WTC11 (cell line): ENCODE measurements around the gene MFNG. TPM values are rescaled to one million over a fixed set of nuclear protein-coding genes. Genes with fewer than 3 reads are reported as not detected.

ENCODE experiments used
- ATAC-seq: fragments of 200-7000 bp; cut with Tn5 transposase; 2 replicates; pipeline ENCODE4 v1.10.0; 2021; ENCODE audit warnings: mild to moderate bottlenecking, moderate library complexity
- CTCF ChIA-PET: fragments of 300-600 bp; sonication (Branson Sonifier 250); formaldehyde crosslinking; loops from one replicate; lab custom pipeline; 2021; ENCODE audit warnings: antibody characterized with exemption; lab: Charles Lee
- POLR2A ChIA-PET: fragments of 350-600 bp; sonication (Branson Sonifier 250); formaldehyde crosslinking; loops from one replicate; lab custom pipeline; 2021; ENCODE audit warnings: antibody characterized with exemption; lab: Charles Lee
- DNase-seq: peaks from one replicate; pipeline ENCODE4 v3.0.0; 2021; ENCODE audit warnings: low spot score
- H3K27ac Mint-ChIP-seq: 2 replicates; pipeline ENCODE4 v1.8.0; 2021; ENCODE audit warnings: mixed read lengths
- H3K27me3 Mint-ChIP-seq: 2 replicates; pipeline ENCODE4 v1.8.0; 2021; ENCODE audit warnings: low read depth, mild to moderate bottlenecking, moderate library complexity, mixed read lengths
- H3K36me3 Mint-ChIP-seq: 2 replicates; pipeline ENCODE4 v1.8.0; 2021; ENCODE audit warnings: mixed read lengths
- H3K4me1 Mint-ChIP-seq: 2 replicates; pipeline ENCODE4 v1.8.0; 2022; ENCODE audit warnings: mixed read lengths
- H3K4me3 Mint-ChIP-seq: 2 replicates; pipeline ENCODE4 v1.8.0; 2021; ENCODE audit warnings: mild to moderate bottlenecking, moderate library complexity, mixed read lengths
- H3K9me3 Mint-ChIP-seq: 2 replicates; pipeline ENCODE4 v1.8.0; 2021; ENCODE audit warnings: mixed read lengths
- AFF4 ChIP-seq: sonication (generic); formaldehyde crosslinking; IDR thresholded peaks from 2 replicates; pipeline ENCODE4 v1.8.1; 2023; ENCODE audit warnings: mild to moderate bottlenecking, missing genetic modification reagents, borderline replicate concordance
- CDX4 ChIP-seq: fragments of 250-450 bp; sonication (Bioruptor Pico); IDR thresholded peaks from 2 replicates; pipeline ENCODE4 v1.9.0; 2021; ENCODE audit warnings: moderate library complexity, mild to moderate bottlenecking, inconsistent platforms, borderline replicate concordance
- CREB1 ChIP-seq: sonication (generic); formaldehyde crosslinking; IDR thresholded peaks from 2 replicates; pipeline ENCODE4 v1.8.0; 2023; ENCODE audit warnings: mild to moderate bottlenecking, missing genetic modification reagents
- FOXJ3 ChIP-seq: sonication (generic); formaldehyde crosslinking; IDR thresholded peaks from 2 replicates; pipeline ENCODE4 v1.9.0; 2021; ENCODE audit warnings: missing genetic modification reagents, mild to moderate bottlenecking, borderline replicate concordance
- HMGXB4 ChIP-seq: sonication (generic); formaldehyde crosslinking; IDR thresholded peaks from 2 replicates; pipeline ENCODE4 v1.8.1; 2023; ENCODE audit warnings: mild to moderate bottlenecking, moderate library complexity, missing genetic modification reagents
- IRF1 ChIP-seq: sonication (generic); formaldehyde crosslinking; IDR thresholded peaks from 2 replicates; pipeline ENCODE4 v1.8.0; 2023; ENCODE audit warnings: missing genetic modification reagents
- JAZF1 ChIP-seq: fragments of 250-450 bp; sonication (Bioruptor Pico); IDR thresholded peaks from 2 replicates; pipeline ENCODE4 v1.9.0; 2021; ENCODE audit warnings: moderate library complexity, mild to moderate bottlenecking, inconsistent platforms
- JUN ChIP-seq: sonication (generic); formaldehyde crosslinking; IDR thresholded peaks from 2 replicates; pipeline ENCODE4 v1.8.0; 2023; ENCODE audit warnings: mild to moderate bottlenecking, missing genetic modification reagents
- NFYB ChIP-seq: sonication (generic); formaldehyde crosslinking; conservative IDR thresholded peaks from 2 replicates; pipeline ENCODE4 v1.8.0; 2022; ENCODE audit warnings: low read depth, missing genetic modification reagents
- NR1H2 ChIP-seq: sonication (generic); formaldehyde crosslinking; IDR thresholded peaks from 2 replicates; pipeline ENCODE4 v1.9.0; 2021; ENCODE audit warnings: mild to moderate bottlenecking, moderate library complexity, missing genetic modification reagents
- TEAD4 ChIP-seq: sonication (generic); formaldehyde crosslinking; IDR thresholded peaks from 2 replicates; pipeline ENCODE4 v1.8.0; 2022; ENCODE audit warnings: mild to moderate bottlenecking, missing genetic modification reagents
- TP53 ChIP-seq: sonication (generic); formaldehyde crosslinking; IDR thresholded peaks from 2 replicates; pipeline ENCODE4 v1.8.1; 2023; ENCODE audit warnings: mild to moderate bottlenecking, missing genetic modification reagents
- ZMAT4 ChIP-seq: fragments of 250-450 bp; sonication (Bioruptor Pico); IDR thresholded peaks from 2 replicates; pipeline ENCODE4 v1.9.0; 2021; ENCODE audit warnings: mild to moderate bottlenecking
- ZNF219 ChIP-seq: sonication (generic); formaldehyde crosslinking; IDR thresholded peaks from 2 replicates; pipeline ENCODE4 v1.8.0; 2023; ENCODE audit warnings: missing genetic modification reagents, mild to moderate bottlenecking, borderline replicate concordance
- ZNF263 ChIP-seq: sonication (generic); formaldehyde crosslinking; IDR thresholded peaks from 2 replicates; pipeline ENCODE4 v1.8.1; 2022; ENCODE audit warnings: low read depth, mild to moderate bottlenecking, moderate library complexity, missing genetic modification reagents
- ZNF416 ChIP-seq: fragments of 250-450 bp; sonication (Bioruptor Pico); IDR thresholded peaks from 2 replicates; pipeline ENCODE4 v1.9.0; 2021; ENCODE audit warnings: mild to moderate bottlenecking, inconsistent platforms
- ZNF423 ChIP-seq: fragments of 250-450 bp; sonication (Bioruptor Pico); IDR thresholded peaks from 2 replicates; pipeline ENCODE4 v2.1.2; 2022; ENCODE audit warnings: mild to moderate bottlenecking, moderate library complexity
- total RNA-seq: library from RNA; stranded (reverse); gene quantifications from 3 replicates; pipeline ENCODE4 v1.2.3, GENCODE V29; 2021
- TF ChIP-seq, protein P1 (sequence below): fragments of 250-450 bp; sonication (Bioruptor Pico); IDR thresholded peaks from 2 replicates; pipeline ENCODE4 v1.9.0; 2021; ENCODE audit warnings: mild to moderate bottlenecking
- TF ChIP-seq, protein P2 (sequence below): sonication (generic); formaldehyde crosslinking; IDR thresholded peaks from 2 replicates; pipeline ENCODE4 v1.8.1; 2022; ENCODE audit warnings: low read depth, missing genetic modification reagents, borderline replicate concordance
- TF ChIP-seq, protein P3 (sequence below): sonication (generic); formaldehyde crosslinking; IDR thresholded peaks from 2 replicates; pipeline ENCODE4 v1.8.0; 2022; ENCODE audit warnings: mild to moderate bottlenecking, missing genetic modification reagents

MFNG gene
- total RNA-seq, 1 experiment from 2014 or later: 3.2 TPM

DNA sequence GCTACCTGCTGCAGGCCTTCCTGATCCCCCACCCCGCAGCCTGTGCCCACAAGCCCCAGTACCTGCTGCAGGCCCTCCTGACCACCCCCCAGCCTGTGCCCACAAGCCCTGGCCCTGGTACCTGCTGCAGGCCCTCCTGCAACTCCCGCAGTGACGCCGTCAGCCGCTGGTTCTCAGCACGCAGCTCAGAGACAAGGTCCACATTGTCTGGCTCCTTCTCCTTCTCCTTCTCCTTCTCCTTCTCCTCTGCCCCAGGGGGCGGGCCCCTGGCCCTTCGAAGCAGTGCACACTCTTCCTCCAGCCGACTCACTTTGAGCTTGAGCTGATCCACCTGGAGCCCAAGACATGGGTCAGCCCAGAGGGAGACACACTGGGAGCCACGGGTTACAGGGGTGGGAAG is 23.9 kb upstream of the MFNG start:
- ChIA-PET POLR2A (no interaction called here), CTCF (interaction anchor here (2.4 kb wide), 1 partner anchor 38 kb away, joined by 16 read pairs; no protein-coding TSS in a partner anchor)
- TF ChIP-seq ZNF219 (CRISPR knock-in tag) (no peak), ZNF263 (CRISPR knock-in tag) (no peak), JUN (CRISPR knock-in tag) (no peak), IRF1 (no peak), TEAD4 (no peak), JAZF1 (no peak), ZNF416 (no peak), ZNF423 (CRISPR knock-in tag) (no peak), NFYB (CRISPR knock-in tag) (no peak), CDX4 (CRISPR knock-in tag) (no peak), ZMAT4 (no peak), AFF4 (CRISPR knock-in tag) (no peak), TP53 (CRISPR knock-in tag) (no peak)
- TF ChIP-seq, protein P1, sequence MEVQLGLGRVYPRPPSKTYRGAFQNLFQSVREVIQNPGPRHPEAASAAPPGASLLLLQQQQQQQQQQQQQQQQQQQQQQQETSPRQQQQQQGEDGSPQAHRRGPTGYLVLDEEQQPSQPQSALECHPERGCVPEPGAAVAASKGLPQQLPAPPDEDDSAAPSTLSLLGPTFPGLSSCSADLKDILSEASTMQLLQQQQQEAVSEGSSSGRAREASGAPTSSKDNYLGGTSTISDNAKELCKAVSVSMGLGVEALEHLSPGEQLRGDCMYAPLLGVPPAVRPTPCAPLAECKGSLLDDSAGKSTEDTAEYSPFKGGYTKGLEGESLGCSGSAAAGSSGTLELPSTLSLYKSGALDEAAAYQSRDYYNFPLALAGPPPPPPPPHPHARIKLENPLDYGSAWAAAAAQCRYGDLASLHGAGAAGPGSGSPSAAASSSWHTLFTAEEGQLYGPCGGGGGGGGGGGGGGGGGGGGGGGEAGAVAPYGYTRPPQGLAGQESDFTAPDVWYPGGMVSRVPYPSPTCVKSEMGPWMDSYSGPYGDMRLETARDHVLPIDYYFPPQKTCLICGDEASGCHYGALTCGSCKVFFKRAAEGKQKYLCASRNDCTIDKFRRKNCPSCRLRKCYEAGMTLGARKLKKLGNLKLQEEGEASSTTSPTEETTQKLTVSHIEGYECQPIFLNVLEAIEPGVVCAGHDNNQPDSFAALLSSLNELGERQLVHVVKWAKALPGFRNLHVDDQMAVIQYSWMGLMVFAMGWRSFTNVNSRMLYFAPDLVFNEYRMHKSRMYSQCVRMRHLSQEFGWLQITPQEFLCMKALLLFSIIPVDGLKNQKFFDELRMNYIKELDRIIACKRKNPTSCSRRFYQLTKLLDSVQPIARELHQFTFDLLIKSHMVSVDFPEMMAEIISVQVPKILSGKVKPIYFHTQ (CRISPR knock-in tag): no peak
- no peaks in the 10 kb centered on the region for H3K27me3 Mint-ChIP-seq
- H3K4me3 Mint-ChIP-seq: no peak overlapping the region
- peak overlapping the region; percentile 68; the same call in 1 of the 2 replicates for H3K27ac Mint-ChIP-seq
- H3K9me3 Mint-ChIP-seq: no peaks in the 10 kb centered on the region
- H3K36me3 Mint-ChIP-seq: no peaks in the 10 kb centered on the region
- H3K4me1 Mint-ChIP-seq: peaks cover 8% of the 10 kb centered on the region
- no peak for ATAC-seq
- DNase-seq: no peak

DNA sequence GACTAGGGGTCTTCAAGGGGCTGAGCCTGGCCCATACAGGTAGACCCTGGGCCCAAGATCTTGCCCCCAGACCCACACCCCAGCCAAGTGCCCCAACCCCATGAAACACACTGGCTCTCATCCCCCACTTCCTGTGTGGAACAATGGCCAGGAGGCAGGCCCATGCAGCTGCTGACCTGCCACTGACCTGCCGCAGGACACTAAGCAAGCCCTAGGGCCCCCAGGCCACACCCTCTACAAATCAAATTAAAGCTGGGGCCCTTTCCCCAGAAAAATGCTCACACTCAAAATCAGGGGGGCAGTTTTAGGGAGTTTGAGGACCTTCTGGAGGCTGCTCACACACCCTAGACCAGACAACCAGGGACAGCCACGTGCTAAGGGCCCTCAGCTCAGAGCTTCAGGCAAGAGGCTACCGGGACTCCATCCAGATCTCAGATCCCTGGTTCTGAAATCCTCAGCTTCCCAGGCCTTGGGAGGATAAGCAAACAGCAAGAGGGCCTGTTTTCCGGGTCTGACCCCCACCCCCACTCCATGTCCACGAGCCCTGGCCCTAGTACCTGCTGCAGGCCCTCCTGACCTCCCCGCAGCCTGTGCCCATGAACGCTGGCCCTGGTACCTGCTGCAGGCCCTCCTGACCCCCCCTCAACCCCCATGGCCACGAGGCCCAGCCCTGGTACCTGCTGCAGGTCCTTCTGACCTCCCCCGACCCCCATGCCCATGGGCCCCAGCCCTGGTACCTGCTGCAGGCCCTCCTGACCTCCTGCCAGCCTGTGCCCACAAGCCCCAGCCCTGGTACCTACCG is 23.1 kb upstream of the MFNG start:
- H3K27me3 Mint-ChIP-seq: no peaks in the 10 kb centered on the region
- no peak overlapping the region for H3K4me3 Mint-ChIP-seq
- H3K9me3 Mint-ChIP-seq: no peaks in the 10 kb centered on the region
- POLR2A ChIA-PET: no interaction called here
- CTCF ChIA-PET: interaction anchor here (1.2 to 2.4 kb wide), 5 partner anchors 11 to 83 kb away, joined by 4 to 19 read pairs (median 7); no protein-coding TSS in a partner anchor
- DNase-seq: no peak
- no peaks in the 10 kb centered on the region for H3K36me3 Mint-ChIP-seq
- no peak for ATAC-seq
- no peak overlapping the region for H3K27ac Mint-ChIP-seq
- H3K4me1 Mint-ChIP-seq: peaks cover 8% of the 10 kb centered on the region
- TF ChIP-seq FOXJ3 (CRISPR knock-in tag): no peak
- TF ChIP-seq ZNF416: no peak
- TF ChIP-seq, protein P2, sequence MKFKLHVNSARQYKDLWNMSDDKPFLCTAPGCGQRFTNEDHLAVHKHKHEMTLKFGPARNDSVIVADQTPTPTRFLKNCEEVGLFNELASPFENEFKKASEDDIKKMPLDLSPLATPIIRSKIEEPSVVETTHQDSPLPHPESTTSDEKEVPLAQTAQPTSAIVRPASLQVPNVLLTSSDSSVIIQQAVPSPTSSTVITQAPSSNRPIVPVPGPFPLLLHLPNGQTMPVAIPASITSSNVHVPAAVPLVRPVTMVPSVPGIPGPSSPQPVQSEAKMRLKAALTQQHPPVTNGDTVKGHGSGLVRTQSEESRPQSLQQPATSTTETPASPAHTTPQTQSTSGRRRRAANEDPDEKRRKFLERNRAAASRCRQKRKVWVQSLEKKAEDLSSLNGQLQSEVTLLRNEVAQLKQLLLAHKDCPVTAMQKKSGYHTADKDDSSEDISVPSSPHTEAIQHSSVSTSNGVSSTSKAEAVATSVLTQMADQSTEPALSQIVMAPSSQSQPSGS: no peak
- TF ChIP-seq IRF1: no peak
- TF ChIP-seq, protein P3, sequence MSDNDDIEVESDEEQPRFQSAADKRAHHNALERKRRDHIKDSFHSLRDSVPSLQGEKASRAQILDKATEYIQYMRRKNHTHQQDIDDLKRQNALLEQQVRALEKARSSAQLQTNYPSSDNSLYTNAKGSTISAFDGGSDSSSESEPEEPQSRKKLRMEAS: no peak
- no peak for TF ChIP-seq CREB1 (CRISPR knock-in tag)
- TF ChIP-seq HMGXB4 (CRISPR knock-in tag): no peak
- TF ChIP-seq NR1H2 (CRISPR knock-in tag): no peak
- TF ChIP-seq ZMAT4: no peak
